Endothelial cell of umbilical vein (primary cell): ENCODE data around the gene KCTD1. TPM values are rescaled to one million over a fixed set of nuclear protein-coding genes. Genes with fewer than 3 reads are reported as not detected.

Experiments
- BruUV-seq: library from RNA; stranded (reverse); fragments of 400-500 nt; replicated peaks from 2 replicates; lab custom pipeline; 2021; lab: Mats Ljungman, UMichigan
- CTCF ChIA-PET: fragments of 300-600, 350-600 bp; sonication (Branson Sonifier 250); formaldehyde crosslinking; loops from one replicate; lab custom pipeline; 2021; ENCODE audit warnings: antibody characterized with exemption, inconsistent platforms; lab: Charles Lee
- POLR2A ChIA-PET: fragments of 300-600, 350-600 bp; sonication (Branson Sonifier 250); formaldehyde crosslinking; loops from one replicate; lab custom pipeline; 2021; ENCODE audit warnings: antibody characterized with exemption, inconsistent platforms; lab: Charles Lee
- DNase-seq: peaks from one replicate; pipeline ENCODE4 v3.0.0-alpha.2; 2011; ENCODE audit warnings: low read depth, low spot score
- FAIRE-seq: peaks from 2 replicates; lab custom pipeline; 2011; peaks lifted over from hg19 to GRCh38; lab: Jason Lieb, UNC
- H2AFZ ChIP-seq: 2 replicates; pipeline ENCODE4 v1.6.0; 2012; ENCODE audit warnings: low read depth, low read length, control low read depth, inconsistent platforms
- H3K27ac ChIP-seq: 2 replicates; pipeline ENCODE4 v1.5.1; 2011; ENCODE audit warnings: low read depth, mild to moderate bottlenecking, control low read depth, low read length, moderate library complexity; ENCODE audit not compliant: insufficient read depth
- H3K27me3 ChIP-seq, 2 experiments: 2 replicates each; pipeline versions ENCODE4 v1.6.0 to v1.6.1; 2011; ENCODE audit warnings: low read length in 2 of 2, mixed read lengths in 1 of 2; ENCODE audit not compliant: control insufficient read depth in 2 of 2, insufficient read depth in 2 of 2
- H3K36me3 ChIP-seq, 2 experiments: 2 replicates in 1 of 2; 3 replicates in 1 of 2; pipeline ENCODE4 v1.5.1; 2011; ENCODE audit warnings: low read length in 2 of 2, mild to moderate bottlenecking in 1 of 2, moderate library complexity in 1 of 2; ENCODE audit not compliant: control insufficient read depth in 2 of 2, insufficient read depth in 2 of 2; ENCODE audit errors: extremely low read depth in 1 of 2
- H3K4me1 ChIP-seq: 3 replicates; pipeline ENCODE4 v1.5.1; 2011; ENCODE audit warnings: mild to moderate bottlenecking, low read length; ENCODE audit not compliant: control insufficient read depth, insufficient read depth; ENCODE audit errors: extremely low read depth
- H3K4me2 ChIP-seq: 2 replicates; pipeline ENCODE4 v1.6.1; 2011; ENCODE audit warnings: low read length, control low read depth, mixed read lengths; ENCODE audit not compliant: insufficient read depth
- H3K4me3 ChIP-seq, 3 experiments: fragments of 200-600 bp in 1 of 3; sonication (generic), shearing (Covaris generic) in 1 of 3; replicated peaks in 1 of 3; 2 replicates each; pipeline ENCODE4 v1.5.1; 2011 to 2016; ENCODE audit warnings: control low read depth in 3 of 3, low read length in 3 of 3, mild to moderate bottlenecking in 2 of 3, inconsistent platforms in 1 of 3, low read depth in 1 of 3, moderate library complexity in 1 of 3; ENCODE audit not compliant: insufficient read depth in 1 of 3
- H3K79me2 ChIP-seq: 2 replicates; pipeline ENCODE4 v1.6.0; 2012; ENCODE audit warnings: low read length, inconsistent platforms; ENCODE audit not compliant: control insufficient read depth, insufficient read depth
- H3K9ac ChIP-seq: replicated peaks from 2 replicates; pipeline ENCODE3; 2011; ENCODE audit warnings: low read length, control low read depth; ENCODE audit not compliant: insufficient read depth; ENCODE audit errors: extremely low read depth
- H3K9me1 ChIP-seq: replicated peaks from 3 replicates; pipeline ENCODE4 v1.6.0; 2011; ENCODE audit warnings: mild to moderate bottlenecking, low read length; ENCODE audit not compliant: control insufficient read depth, insufficient read depth; ENCODE audit errors: extremely low read depth
- H3K9me3 ChIP-seq: replicated peaks from 2 replicates; pipeline ENCODE4 v1.5.1; 2012; ENCODE audit warnings: low read length, inconsistent platforms; ENCODE audit not compliant: control insufficient read depth, insufficient read depth
- H4K20me1 ChIP-seq: replicated peaks from 2 replicates; pipeline ENCODE3; 2011; ENCODE audit warnings: mild to moderate bottlenecking, low read length; ENCODE audit not compliant: control insufficient read depth, insufficient read depth; ENCODE audit errors: extremely low read depth
- CTCF ChIP-seq, 2 donors: IDR thresholded peaks; 1 replicate in 1 of 2; 2 replicates in 1 of 2; pipeline ENCODE4 v1.5.1; 2011; ENCODE audit warnings: low read length in 2 of 2, mild to moderate bottlenecking in 2 of 2, moderate library complexity in 2 of 2, control low read depth in 1 of 2, inconsistent platforms in 1 of 2, low read depth in 1 of 2; ENCODE audit not compliant: insufficient read depth in 1 of 2; ENCODE audit errors: extremely low read depth in 1 of 2
- EZH2 ChIP-seq: IDR thresholded peaks from 2 replicates; pipeline ENCODE4 v1.6.1; 2012; ENCODE audit warnings: borderline replicate concordance, low read depth, mild to moderate bottlenecking, moderate library complexity, low read length, inconsistent platforms; ENCODE audit not compliant: severe bottlenecking
- FOS ChIP-seq: IDR thresholded peaks from 2 replicates; pipeline ENCODE4 v1.6.1; 2011; ENCODE audit warnings: mild to moderate bottlenecking, low read length, moderate library complexity, borderline replicate concordance; ENCODE audit not compliant: insufficient read depth
- GATA2 ChIP-seq: IDR thresholded peaks from 2 replicates; pipeline ENCODE4 v1.7.0; 2011; ENCODE audit warnings: low read depth, mild to moderate bottlenecking, moderate library complexity, mixed read lengths, low read length; ENCODE audit not compliant: insufficient read length, insufficient read depth
- JUN ChIP-seq: IDR thresholded peaks from 2 replicates; pipeline ENCODE4 v1.6.1; 2011; ENCODE audit warnings: borderline replicate concordance, low read depth; ENCODE audit not compliant: insufficient read length, insufficient read depth
- MAX ChIP-seq: IDR thresholded peaks from 2 replicates; pipeline ENCODE4 v1.6.1; 2011; ENCODE audit not compliant: insufficient read depth, insufficient read length
- MYC ChIP-seq: IDR thresholded peaks from one replicate; pipeline ENCODE4 v1.6.1; 2011; ENCODE audit warnings: mild to moderate bottlenecking, low read depth, low read length
- POLR2A ChIP-seq: IDR thresholded peaks from 2 replicates; pipeline ENCODE4 v1.6.1; 2012; ENCODE audit warnings: low read depth, mild to moderate bottlenecking, control low read depth, low read length
- POLR2AphosphoS5 ChIP-seq: IDR thresholded peaks from 2 replicates; pipeline ENCODE4 v1.6.1; 2012; ENCODE audit warnings: low read depth, mild to moderate bottlenecking, control low read depth, low read length, moderate library complexity; ENCODE audit not compliant: insufficient read depth
- dilution Hi-C: fragments of 300-500 bp; cut with MboI; formaldehyde crosslinking; loops from one replicate; pipeline ENCODE4 v1.15.0; 2019; ENCODE audit warnings: low sequenced_read_pairs; ENCODE audit not compliant: extremely low pct_ligation_motif_present
- intact Hi-C: fragments of 100-400 bp; cut with micrococcal nuclease; formaldehyde crosslinking; loops from one replicate; pipeline ENCODE4 v1.10.0; 2022
- polyA plus RNA-seq, 4 experiments: library from polyadenylated mRNA; depleted of rRNA in 3 of 4; stranded (reverse) in 3 of 4; unstranded in 1 of 4; fragments of >200 nt; gene quantifications; 2 replicates each; pipeline versions ENCODE4 v1.2.1 to v1.2.3, GENCODE V29; 2011 to 2012; ENCODE audit warnings: missing spikeins in 1 of 4
- total RNA-seq: library from RNA; stranded (reverse); gene quantifications from 2 replicates; pipeline ENCODE4 v1.2.3, GENCODE V29; 2021

KCTD1 gene
- total and polyA plus RNA-seq, 2 donors (not counting 3 experiments of a cell fraction or from before 2014, with no cell fraction given) = 6.1 to 12.1 TPM

GRCh38 chr18:26448714-26449159 lies 99.6 kb downstream of the KCTD1 start:
- intact Hi-C loops = no loop called here
- no peak overlapping the region for H3K27ac ChIP-seq
- H3K36me3 ChIP-seq = no peaks in the 10 kb centered on the region
- FAIRE-seq = no peak
- no peaks in the 10 kb centered on the region for H4K20me1 ChIP-seq
- BruUV-seq = no TSS peak
- H3K4me2 ChIP-seq = no peak overlapping the region
- H3K4me3 ChIP-seq = no peak overlapping the region
- ChIA-PET CTCF (no interaction called here), POLR2A (no interaction called here)
- dilution Hi-C loops = no loop called here
- no peak overlapping the region for H2AFZ ChIP-seq
- no peak overlapping the region for H3K9ac ChIP-seq
- no peaks in the 10 kb centered on the region for H3K9me3 ChIP-seq
- peaks cover 0 to 2% of the 10 kb centered on the region in 2 experiments for H3K27me3 ChIP-seq
- DNase-seq = no peak
- TF ChIP-seq MYC = no peak
- TF ChIP-seq EZH2 = no peak
- no peak for TF ChIP-seq FOS
- TF ChIP-seq JUN = no peak
- TF ChIP-seq MAX = no peak
- no peak for TF ChIP-seq POLR2A
- TF ChIP-seq CTCF (IDR thresholded peaks at IDR 0.05; ENCODE audit: extremely low read depth in 1 of 2, insufficient read depth in 1 of 2, low read depth in 1 of 2, low read length in 2 of 2) = no peak
- no peak for TF ChIP-seq GATA2
- TF ChIP-seq POLR2AphosphoS5 = no peak
- H3K4me1 ChIP-seq = no peaks in the 10 kb centered on the region
- H3K9me1 ChIP-seq = no peaks in the 10 kb centered on the region
- H3K79me2 ChIP-seq = no peaks in the 10 kb centered on the region
